Measurements from ENCODE around the gene R3HDM4.

DNA sequence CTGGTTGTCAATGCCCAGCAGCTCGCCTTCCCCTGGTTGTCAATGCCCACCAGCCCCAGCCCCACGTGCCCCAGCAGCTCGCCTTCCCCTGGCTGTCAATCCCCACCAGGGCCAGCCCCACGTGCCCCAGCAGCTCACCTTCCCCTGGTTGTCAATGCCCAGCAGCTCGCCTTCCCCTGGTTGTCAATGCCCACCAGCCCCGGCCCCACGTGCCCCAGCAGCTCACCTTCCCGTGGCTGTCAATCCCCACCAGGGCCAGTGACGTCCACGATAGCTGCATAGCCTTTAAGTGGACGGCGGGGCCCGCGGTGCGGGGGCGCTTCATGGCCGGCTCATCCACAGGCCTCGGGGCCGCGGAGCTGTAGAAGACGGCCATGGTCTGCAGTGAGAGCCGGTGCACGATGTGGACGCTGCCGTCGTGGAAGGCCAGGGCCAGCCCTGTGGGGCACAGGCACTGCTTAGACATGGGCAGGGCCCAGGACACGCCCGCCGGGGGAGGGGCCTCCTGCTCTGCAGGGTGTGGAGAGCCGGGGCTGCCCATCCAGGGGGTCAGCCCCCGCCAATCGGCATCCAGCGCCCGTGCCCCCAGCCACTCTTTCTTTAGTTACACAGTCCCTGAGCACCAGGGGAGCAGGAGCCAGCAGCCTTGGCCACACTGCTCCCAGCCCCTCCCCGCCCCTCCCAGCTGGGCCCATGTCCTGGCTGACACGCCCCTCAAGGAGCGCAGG is 33.1 kb downstream of the R3HDM4 start:
- no peak for TF ChIP-seq CTCF (IDR thresholded peaks at IDR 0.05; ENCODE audit: insufficient read depth, low read depth, low read length)
- no peak for TF ChIP-seq EZH2 (IDR thresholded peaks at IDR 0.05; ENCODE audit: insufficient read depth, low read length)
